GM08714 (cell line): Measurements from ENCODE around the gene EXO1.

Experiments used
- H3K4me3 ChIP-seq: fragments of 200-500 bp; sonication (Bioruptor generic); 2 replicates; pipeline ENCODE4 v1.5.1; 2014; ENCODE audit warnings: mild to moderate bottlenecking, low read length, inconsistent platforms
- ZNF274 ChIP-seq: IDR thresholded peaks from 2 replicates; pipeline ENCODE4 v1.6.1; 2012; ENCODE audit warnings: mild to moderate bottlenecking, low read depth, low read length

The EXO1 gene

DNA sequence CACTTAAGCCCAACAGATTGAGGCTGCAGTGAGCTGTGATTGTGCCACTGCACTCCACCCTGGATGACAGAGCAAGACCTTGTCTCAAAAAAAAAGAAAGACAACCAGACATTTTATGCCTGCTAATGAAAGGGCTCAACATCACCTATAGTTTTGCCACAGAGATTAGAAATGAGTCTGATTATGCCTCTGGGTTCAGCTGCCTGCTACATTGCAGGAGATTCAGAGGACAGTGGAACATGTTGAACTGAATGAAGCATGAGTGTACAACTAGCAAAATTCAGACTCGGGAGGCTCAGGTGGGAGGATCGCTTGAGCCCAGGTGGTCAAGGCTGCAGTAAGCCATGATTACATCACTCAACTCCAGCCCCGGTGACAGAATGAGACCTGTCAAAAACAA is 46.0 kb downstream of the EXO1 start:
- TF ChIP-seq ZNF274, result no peak
- H3K4me3 ChIP-seq, result no peak overlapping the region

GRCh38 chr1:241895013-241895412 is 47.0 kb downstream of the EXO1 start:
- TF ChIP-seq ZNF274, result no peak
- no peak overlapping the region for H3K4me3 ChIP-seq

GRCh38 chr1:241896670-241896962 is 48.6 kb downstream of the EXO1 start:
- no peak overlapping the region for H3K4me3 ChIP-seq
- TF ChIP-seq ZNF274, result no peak

- no peak overlapping the region for H3K4me3 ChIP-seq
- TF ChIP-seq ZNF274, result no peak
Measured at GRCh38 chr1:241899210-241899609, 51.2 kb downstream of the EXO1 start.

- TF ChIP-seq ZNF274, result no peak
Measured at GRCh38 chr1:241900381-241900780, 52.4 kb downstream of the EXO1 start.

GRCh38 chr1:241902391-241903065 is 54.5 kb downstream of the EXO1 start:
- H3K4me3 ChIP-seq, result no peak overlapping the region
- no peak for TF ChIP-seq ZNF274

More at GRCh38 chr1:241900381-241900780, 52.4 kb downstream of the EXO1 start:
- no peak overlapping the region for H3K4me3 ChIP-seq

DNA sequence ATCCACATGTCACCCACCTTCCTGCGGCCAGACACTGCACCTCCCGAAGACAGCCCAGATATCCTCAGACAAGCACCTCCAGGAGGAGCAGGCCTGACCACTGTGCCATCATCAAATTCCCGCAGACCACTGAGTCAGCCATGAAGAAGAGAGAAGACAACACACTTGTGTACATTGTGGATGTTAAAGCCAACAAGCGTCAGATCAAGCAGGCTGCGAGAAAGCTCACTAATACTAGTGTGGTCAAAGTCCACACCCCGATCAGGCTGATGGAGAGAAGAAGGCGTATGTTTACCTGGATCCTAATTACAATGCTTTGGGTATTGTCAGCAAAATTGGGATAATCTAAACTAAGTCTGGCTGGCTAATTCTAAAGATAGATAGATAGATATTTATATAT is 68.2 kb downstream of the EXO1 start:
- no peak overlapping the region for H3K4me3 ChIP-seq
- no peak for TF ChIP-seq ZNF274

DNA sequence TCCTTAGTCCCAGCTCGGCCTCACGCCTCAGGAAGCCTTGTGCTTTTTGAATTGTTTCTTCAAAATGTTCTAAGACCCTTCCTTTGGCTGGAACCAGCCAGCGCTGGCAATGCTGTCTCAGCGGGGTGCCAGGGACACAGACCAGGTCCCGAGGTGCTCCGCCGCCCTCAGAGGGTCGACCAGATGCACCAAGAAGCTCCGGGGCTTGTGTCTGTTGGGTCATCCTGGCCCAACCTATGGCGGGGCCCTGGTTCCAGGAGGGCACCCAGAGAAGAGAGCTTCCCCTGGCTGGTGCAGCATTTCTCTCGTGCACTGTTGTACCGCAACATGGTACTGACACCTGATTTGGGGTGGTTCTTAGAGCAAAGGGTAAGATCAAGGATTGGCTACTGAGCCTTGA is 69.5 kb downstream of the EXO1 start:
- H3K4me3 ChIP-seq, result no peak overlapping the region
- no peak for TF ChIP-seq ZNF274

GRCh38 chr1:241918879-241919278 is 70.9 kb downstream of the EXO1 start:
- TF ChIP-seq ZNF274, result no peak
- H3K4me3 ChIP-seq, result no peak overlapping the region

DNA sequence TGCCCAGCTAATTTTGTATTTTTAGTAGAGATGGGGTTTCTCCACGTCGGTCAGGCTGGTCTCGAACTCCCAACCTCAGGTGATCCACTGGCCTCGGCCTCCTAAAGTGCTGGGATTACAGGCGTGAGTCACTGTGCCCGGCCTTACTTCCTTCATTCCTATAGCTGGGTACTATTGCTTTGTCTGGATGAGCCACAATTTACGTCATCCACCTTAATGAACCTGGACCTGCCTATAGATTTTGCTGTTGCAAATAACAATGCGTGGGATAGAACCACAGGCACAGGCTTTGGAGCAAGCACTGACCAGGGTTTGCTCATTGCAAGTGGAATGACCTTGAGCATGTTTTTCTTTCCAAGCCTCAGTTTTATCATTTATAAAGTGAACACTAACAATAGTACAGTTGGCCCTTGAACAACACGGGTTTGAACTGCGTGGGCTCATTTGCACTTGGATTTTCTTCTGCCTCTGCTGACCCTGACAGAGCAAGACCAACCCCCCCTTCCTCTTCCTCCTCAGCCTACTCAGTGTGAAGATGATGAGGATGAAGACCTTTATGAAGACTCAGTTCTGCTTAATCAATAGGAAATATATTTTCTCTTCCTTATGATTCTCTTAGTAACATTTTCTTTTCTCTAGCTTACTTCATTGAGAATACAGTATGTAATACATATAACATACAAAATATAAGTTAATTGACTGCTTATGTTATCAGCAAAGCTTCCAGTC is 76.2 kb downstream of the EXO1 start:
- TF ChIP-seq ZNF274, result no peak
- no peak overlapping the region for H3K4me3 ChIP-seq

GRCh38 chr1:241926141-241926540 is 78.1 kb downstream of the EXO1 start:
- no peak overlapping the region for H3K4me3 ChIP-seq
- no peak for TF ChIP-seq ZNF274

DNA sequence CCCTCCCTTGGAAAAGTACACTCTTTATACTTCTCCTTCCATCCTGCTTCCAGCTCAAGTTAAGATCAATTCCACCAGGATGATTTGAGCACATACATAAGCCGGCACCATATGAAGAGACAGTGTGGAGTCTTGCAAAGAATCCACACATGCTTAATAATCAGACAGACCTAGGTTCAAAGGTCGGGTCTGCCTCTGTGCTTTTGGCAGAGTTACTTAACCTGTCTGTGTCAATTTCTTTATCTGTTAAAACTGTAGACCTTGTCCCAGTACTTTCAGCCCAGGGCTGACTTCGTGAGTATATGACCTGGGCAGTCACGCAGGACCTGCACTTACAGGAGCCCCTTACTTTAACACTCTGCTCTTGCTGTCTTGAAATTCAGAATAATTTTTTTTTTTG is 79.3 kb downstream of the EXO1 start:
- no peak for TF ChIP-seq ZNF274
- no peak overlapping the region for H3K4me3 ChIP-seq

- TF ChIP-seq ZNF274, result no peak
- no peak overlapping the region for H3K4me3 ChIP-seq
Measured at GRCh38 chr1:241932845-241933244, 84.8 kb downstream of the EXO1 start.

- no peak overlapping the region for H3K4me3 ChIP-seq
- no peak for TF ChIP-seq ZNF274
Measured at GRCh38 chr1:241934201-241934848, 86.3 kb downstream of the EXO1 start.

DNA sequence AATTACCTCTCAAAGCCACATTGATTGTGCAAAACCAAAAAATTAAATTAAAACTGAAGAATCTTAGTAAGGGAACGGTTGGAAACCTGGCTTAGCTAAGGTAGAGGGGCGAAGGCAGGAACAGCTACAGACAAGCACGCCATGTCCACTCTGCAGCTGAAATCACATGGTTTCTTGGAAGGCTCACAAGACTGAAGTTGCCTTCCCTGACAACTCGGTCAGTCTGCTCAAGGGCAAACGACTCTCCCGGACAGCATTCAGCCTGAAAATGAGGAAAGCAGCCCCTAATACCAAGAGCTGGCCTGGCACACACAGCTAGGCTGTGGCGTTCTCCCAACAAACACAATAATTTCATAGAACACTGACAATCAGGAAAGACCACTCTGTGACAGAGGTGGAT is 86.9 kb downstream of the EXO1 start:
- no peak for TF ChIP-seq ZNF274
- no peak overlapping the region for H3K4me3 ChIP-seq
